Measurements from ENCODE around the gene AP2A2.

DNA sequence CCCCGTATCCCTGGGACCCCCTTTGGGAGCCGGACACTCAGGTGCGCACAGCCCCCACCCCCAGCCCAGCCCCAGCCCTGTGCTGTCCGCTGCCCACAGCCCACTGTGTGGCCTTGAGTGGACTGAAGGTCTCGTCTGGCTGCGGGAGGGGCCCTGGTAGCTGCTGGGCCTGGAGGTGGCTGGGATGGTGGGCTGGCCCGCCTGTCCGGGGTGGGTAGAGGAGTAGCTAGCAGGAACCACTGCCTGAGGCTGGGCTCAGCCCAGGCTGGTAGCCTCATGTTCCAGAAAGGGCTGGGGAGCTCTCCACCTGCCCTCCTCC is 115.4 kb downstream of the AP2A2 start:
- TF ChIP-seq MAZ (IDR thresholded peaks at IDR 0.05; ENCODE audit: borderline replicate concordance, low read depth, low read length) (no peak), POLR2A (IDR thresholded peaks at IDR 0.05; ENCODE audit: low read depth, low read length) (no peak), RFX5 (IDR thresholded peaks at IDR 0.05; ENCODE audit: low read depth, low read length) (no peak), CTCF (conservative IDR thresholded peaks at IDR 0.05; ENCODE audit: low read depth, low read length) (no peak), SMC3 (IDR thresholded peaks at IDR 0.05; ENCODE audit: low read depth, low read length) (no peak), RAD21 (IDR thresholded peaks at IDR 0.05; ENCODE audit: low read length) (no peak), MXI1 (IDR thresholded peaks at IDR 0.05; ENCODE audit: borderline replicate concordance, low read depth, low read length) (no peak), MAFK (IDR thresholded peaks at IDR 0.05; ENCODE audit: low read depth, low read length) (no peak), CEBPB (IDR thresholded peaks at IDR 0.05; ENCODE audit: low read depth, low read length) (no peak), CHD1 (IDR thresholded peaks at IDR 0.05; ENCODE audit: low read depth, low read length) (no peak), NFE2L2 (IDR thresholded peaks at IDR 0.05; ENCODE audit: low read depth, low read length) (no peak), BHLHE40 (IDR thresholded peaks at IDR 0.05; ENCODE audit: low read depth, low read length) (no peak)
- TF ChIP-seq, protein P1, sequence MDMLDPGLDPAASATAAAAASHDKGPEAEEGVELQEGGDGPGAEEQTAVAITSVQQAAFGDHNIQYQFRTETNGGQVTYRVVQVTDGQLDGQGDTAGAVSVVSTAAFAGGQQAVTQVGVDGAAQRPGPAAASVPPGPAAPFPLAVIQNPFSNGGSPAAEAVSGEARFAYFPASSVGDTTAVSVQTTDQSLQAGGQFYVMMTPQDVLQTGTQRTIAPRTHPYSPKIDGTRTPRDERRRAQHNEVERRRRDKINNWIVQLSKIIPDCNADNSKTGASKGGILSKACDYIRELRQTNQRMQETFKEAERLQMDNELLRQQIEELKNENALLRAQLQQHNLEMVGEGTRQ (IDR thresholded peaks at IDR 0.05; ENCODE audit: low read depth, low read length) = no peak

Data from IMR-90 (cell line).